Activated CD8-positive, alpha-beta memory T cell treated with anti-CD3 and anti-CD28 coated beads, Interleukin-2, amount 50 U/mL, for 24 hours (primary cell): Measurements from ENCODE around the gene C17orf78.
A peak's percentile ranks its signal among the peaks of the same experiment; 100 is the strongest.
"Not testable (repeated sequence)": the region's sequence is repeated elsewhere in the genome, so short reads cannot be mapped to it uniquely, and the experiment has no call there.

ENCODE experiments used
- DNase-seq: peaks from one replicate; pipeline ENCODE4 v3.0.0-alpha.2; 2020; ENCODE audit errors: extremely low read depth

Gene C17orf78

DNA sequence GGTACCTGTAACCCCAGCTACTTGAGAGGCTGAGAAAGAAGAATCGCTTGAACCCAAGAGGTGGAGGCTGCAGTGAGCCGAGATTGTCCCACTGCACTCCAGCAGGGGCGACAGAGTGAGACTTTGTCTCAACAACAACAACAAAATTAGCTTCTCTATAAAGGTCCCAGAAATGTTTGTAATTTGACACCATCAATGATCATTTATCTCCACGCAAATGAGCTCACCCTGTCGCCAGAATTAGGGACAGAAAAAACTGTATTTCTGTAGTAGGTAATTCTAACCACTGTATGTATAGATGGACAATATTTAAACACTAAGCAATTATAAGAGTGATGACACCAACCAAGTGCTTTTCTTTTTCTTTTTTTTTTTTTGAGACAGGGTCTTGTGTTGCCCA, 10.7 kb downstream of the C17orf78 start:
- DNase-seq, result no peak

GRCh38 chr17:37388266-37388665, 12.5 kb downstream of the C17orf78 start:
- DNase-seq, result no peak

DNA sequence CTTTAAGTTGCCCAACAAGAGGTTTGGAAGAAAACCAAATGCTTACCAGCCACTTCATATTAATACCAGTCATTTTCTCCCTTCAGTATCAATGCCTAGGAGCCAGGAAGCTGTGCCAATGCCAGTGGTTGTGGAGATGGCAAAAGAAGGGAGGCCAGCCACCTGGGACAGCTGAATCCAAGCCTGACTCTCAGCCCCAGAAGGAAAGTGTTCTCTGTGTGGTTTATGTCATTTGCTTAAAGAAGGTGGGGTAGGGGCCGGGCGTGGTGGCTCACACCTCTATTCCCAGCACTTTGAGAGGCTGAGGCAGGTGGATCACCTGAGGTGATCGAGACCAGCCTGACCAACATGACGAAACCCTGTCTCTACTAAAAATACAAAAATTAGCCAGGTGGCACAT, 13.4 kb downstream of the C17orf78 start:
- no peak for DNase-seq

GRCh38 chr17:37391146-37391545, 15.4 kb downstream of the C17orf78 start:
- no peak for DNase-seq

GRCh38 chr17:37392024-37392590, 16.3 kb downstream of the C17orf78 start:
- no peak for DNase-seq

- DNase-seq, result no peak
These were observed 17.6 kb downstream of the C17orf78 start for GRCh38 chr17:37393352-37393751.

GRCh38 chr17:37399265-37399803, 23.5 kb downstream of the C17orf78 start:
- no peak for DNase-seq

- DNase-seq, result no peak
These were observed 24.7 kb downstream of the C17orf78 start for GRCh38 chr17:37400505-37400904.

- DNase-seq, result not testable (repeated sequence)
These were observed 29.7 kb downstream of the C17orf78 start for GRCh38 chr17:37405522-37405921.

- no peak for DNase-seq
These were observed 30.3 kb downstream of the C17orf78 start for GRCh38 chr17:37405955-37406634.

GRCh38 chr17:37406635-37407461, 31.1 kb downstream of the C17orf78 start, which contains the start of the genes ACACA and TADA2A:
Gene ACACA (minus strand): TSS chr17:37406836. CDS start chr17:37406299, 537 bp downstream.
Gene TADA2A (plus strand): TSS chr17:37406886. CDS start chr17:37411366, 4,480 bp downstream.
- DNase-seq, result peak; percentile 39

DNA sequence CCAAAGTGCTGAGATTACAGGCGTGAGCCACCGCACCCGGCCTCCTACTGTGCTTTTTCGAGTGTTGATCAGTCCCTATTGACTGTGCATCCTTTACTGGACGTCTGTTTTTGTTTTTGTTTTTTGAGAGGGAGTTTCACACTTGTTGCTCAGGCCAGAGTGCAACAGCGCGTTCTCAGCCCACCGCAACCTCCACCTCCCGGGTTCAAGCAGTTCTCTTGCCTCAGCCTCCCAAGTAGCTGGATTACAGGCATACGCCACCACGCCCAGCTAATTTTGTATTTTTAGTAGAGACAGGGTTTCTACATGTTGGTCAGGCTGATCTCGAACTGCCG, 32.3 kb downstream of the C17orf78 start:
- not testable (repeated sequence) for DNase-seq

- no peak for DNase-seq
These were observed 34.6 kb downstream of the C17orf78 start for GRCh38 chr17:37410357-37410756.

DNA sequence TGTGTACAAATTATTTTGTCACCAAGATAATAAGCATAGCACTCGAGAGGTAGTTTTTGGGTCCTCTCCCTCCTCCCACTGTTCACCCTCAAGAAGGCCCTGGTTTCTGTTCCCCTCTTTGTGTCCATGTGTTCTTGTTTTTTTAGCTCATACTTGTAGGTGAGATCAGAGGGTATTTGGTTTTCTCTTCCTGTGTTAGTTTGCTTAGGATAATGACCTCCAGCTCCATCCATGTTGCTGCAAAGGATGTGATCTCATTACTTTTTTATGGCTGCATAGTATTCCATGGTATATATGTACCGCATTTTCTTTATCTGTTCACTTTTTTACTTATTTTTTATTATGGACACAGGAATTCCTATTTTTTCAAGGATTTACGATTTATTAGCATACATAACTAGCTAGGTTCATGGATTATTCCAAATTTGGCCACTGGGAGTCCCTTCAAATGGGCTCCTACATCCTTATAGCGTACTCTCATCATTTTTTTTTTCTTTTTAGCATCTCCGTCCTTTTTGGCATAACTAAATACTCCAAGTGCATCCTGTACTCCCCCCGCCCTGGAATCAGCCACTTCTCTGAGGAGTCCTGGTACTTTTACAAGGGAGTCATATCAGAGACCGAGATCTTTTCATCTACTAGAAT, 38.2 kb downstream of the C17orf78 start:
- DNase-seq, result no peak

DNA sequence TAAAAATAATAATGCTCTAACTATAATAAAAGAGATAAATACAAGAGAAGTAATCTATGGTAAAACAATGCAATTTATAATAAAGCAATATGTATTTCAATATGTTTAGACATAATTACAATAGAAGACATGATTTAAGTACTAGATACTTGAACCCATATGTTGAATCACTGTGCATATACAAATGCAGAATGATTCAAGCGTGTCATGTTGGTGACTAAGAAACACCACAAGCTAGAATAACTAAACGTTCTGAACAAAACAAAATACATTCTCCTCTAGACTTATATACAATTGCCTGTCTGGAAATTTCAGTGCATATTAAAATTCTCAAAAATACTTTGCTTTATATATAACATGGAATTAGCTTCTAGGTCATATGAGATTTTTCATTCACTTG, 42.1 kb downstream of the C17orf78 start:
- no peak for DNase-seq

- DNase-seq, result no peak
These were observed 47.3 kb downstream of the C17orf78 start for GRCh38 chr17:37422971-37423625.

GRCh38 chr17:37425268-37425667, 49.5 kb downstream of the C17orf78 start:
- no peak for DNase-seq

DNA sequence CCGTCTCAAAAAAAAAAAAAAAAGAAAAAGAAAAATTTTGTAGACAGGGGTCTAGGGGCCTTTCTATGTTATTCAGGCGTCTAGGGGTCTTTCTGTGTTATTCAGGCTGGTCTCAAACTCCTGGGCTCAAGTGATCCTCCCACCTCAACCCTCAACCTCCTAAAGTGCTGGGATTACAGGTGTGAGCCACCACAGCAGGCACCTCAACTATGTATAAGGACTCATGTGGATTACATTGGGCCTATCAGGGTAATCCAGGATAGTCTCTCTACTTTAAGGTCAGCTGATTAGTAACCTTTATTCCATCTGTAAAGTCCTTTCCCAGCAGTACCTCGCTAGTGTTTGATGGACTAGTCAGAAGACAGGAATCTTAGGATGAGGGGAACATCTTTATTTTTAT, 53.3 kb downstream of the C17orf78 start:
- DNase-seq, result no peak

GRCh38 chr17:37429453-37429852, 53.7 kb downstream of the C17orf78 start:
- no peak for DNase-seq

GRCh38 chr17:37430051-37430627, 54.4 kb downstream of the C17orf78 start:
- DNase-seq, result no peak

DNA sequence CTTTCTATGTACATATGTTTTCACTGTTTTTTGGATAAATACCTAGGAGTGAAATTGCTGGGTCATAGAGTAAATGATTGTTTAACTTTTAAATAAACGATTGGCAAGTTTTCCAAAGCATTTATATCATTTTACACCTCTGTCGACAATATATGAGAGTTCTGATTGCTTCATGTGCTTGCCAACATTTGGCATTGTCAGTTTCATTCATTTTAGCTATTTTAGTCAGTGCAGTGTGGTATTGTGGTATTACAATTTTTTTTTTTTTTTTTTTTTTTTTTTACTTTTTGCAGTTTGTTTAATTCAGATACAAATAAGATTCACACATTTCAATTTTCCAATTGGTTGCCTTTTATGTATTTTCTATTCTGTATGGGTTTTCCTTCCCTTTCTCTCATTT, 56.9 kb downstream of the C17orf78 start:
- no peak for DNase-seq
